Measurements from ENCODE around the gene PPP2R5D. TPM values are rescaled to one million over a fixed set of nuclear protein-coding genes. Genes with fewer than 3 reads are reported as not detected.

Gene PPP2R5D
- total RNA-seq, 1 donor from 2014 or later: 26.8 TPM

DNA sequence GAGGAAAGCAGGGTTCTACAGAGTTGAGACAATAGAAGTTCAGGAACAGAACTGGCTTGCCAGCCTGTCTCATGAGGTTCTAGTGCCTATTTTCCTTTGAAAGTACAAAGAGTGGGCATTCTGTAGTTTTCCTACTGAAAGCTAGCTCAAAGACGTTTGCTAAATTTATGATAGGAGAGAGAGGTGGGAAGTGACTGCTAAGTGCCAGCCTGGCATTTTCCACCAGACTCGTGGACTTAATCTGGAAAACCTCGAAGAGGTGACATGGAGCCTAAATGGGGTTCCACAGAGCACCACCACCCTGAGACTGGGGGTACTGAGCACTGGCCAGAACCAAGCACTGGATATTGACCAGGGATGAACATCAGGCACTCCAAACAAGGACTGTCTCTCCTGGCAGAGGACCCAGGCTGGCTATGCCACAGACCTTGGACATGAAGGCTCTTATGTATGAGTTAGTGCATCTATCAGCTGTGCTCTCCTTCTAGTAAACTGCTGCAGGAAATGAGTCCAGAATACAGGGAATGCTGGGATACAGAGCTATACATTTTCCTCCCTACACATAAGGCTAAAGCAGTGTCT lies 12.5 kb upstream of the PPP2R5D start:
- TF ChIP-seq, protein P1, sequence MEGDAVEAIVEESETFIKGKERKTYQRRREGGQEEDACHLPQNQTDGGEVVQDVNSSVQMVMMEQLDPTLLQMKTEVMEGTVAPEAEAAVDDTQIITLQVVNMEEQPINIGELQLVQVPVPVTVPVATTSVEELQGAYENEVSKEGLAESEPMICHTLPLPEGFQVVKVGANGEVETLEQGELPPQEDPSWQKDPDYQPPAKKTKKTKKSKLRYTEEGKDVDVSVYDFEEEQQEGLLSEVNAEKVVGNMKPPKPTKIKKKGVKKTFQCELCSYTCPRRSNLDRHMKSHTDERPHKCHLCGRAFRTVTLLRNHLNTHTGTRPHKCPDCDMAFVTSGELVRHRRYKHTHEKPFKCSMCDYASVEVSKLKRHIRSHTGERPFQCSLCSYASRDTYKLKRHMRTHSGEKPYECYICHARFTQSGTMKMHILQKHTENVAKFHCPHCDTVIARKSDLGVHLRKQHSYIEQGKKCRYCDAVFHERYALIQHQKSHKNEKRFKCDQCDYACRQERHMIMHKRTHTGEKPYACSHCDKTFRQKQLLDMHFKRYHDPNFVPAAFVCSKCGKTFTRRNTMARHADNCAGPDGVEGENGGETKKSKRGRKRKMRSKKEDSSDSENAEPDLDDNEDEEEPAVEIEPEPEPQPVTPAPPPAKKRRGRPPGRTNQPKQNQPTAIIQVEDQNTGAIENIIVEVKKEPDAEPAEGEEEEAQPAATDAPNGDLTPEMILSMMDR (IDR thresholded peaks at IDR 0.05): no peak
- ATAC-seq (ENCODE audit: low read depth): no peak
- no peak for DNase-seq
- ChIA-PET CTCF (no interaction called here), POLR2A (interaction anchor here (0.6 to 2.7 kb wide), 4 partner anchors 7 to 42 kb away, joined by 4 to 7 read pairs (median 4); partner anchors contain the start of genes PEX6 and PPP2R5D)
- no peak overlapping the region for H3K27ac Mint-ChIP-seq
- no peaks in the 10 kb centered on the region for H3K27me3 Mint-ChIP-seq
- H3K4me1 Mint-ChIP-seq: peaks cover 11% of the 10 kb centered on the region
- no peaks in the 10 kb centered on the region for H3K9me3 Mint-ChIP-seq
- H3K4me3 Mint-ChIP-seq: no peak overlapping the region
- H3K36me3 Mint-ChIP-seq (ENCODE audit: low read depth): peaks cover 15% of the 10 kb centered on the region
- intact Hi-C loops (cut with micrococcal nuclease): no loop called here

DNA sequence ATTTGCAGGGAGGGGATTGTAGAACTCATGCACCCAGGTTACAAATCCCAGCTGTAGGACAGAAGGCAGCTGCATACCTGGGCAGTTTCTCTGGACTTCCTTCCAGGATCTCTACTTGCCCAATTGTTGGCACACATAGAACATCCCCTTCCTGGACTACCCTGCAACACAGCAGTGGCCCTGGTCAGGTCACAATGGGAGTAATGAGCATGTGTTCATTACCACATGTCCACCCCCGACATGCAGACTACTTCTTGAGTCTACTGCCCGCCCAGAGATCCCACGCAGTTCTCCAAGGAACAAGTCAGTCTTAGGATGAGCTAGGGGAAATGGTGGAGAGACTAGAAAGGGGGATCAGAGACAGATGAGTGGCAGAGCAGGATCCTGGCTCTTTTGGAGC lies 10.4 kb upstream of the PPP2R5D start:
- H3K27me3 Mint-ChIP-seq: no peaks in the 10 kb centered on the region
- DNase-seq (no peak), ATAC-seq (ENCODE audit: low read depth) (no peak)
- peaks cover 23% of the 10 kb centered on the region for H3K4me1 Mint-ChIP-seq
- intact Hi-C loops (cut with micrococcal nuclease): no loop called here
- TF ChIP-seq, protein P1 (IDR thresholded peaks at IDR 0.05): no peak
- no peak overlapping the region for H3K27ac Mint-ChIP-seq
- H3K36me3 Mint-ChIP-seq (ENCODE audit: low read depth): peaks cover 13% of the 10 kb centered on the region
- CTCF ChIA-PET: no interaction called here
- POLR2A ChIA-PET: interaction anchor here (0.5 to 1.2 kb wide), 4 partner anchors 42 to 631 kb away, joined by 3 to 10 read pairs (median 5); partner anchors contain the start of gene CNPY3
- H3K4me3 Mint-ChIP-seq: no peak overlapping the region
- H3K9me3 Mint-ChIP-seq: no peaks in the 10 kb centered on the region

DNA sequence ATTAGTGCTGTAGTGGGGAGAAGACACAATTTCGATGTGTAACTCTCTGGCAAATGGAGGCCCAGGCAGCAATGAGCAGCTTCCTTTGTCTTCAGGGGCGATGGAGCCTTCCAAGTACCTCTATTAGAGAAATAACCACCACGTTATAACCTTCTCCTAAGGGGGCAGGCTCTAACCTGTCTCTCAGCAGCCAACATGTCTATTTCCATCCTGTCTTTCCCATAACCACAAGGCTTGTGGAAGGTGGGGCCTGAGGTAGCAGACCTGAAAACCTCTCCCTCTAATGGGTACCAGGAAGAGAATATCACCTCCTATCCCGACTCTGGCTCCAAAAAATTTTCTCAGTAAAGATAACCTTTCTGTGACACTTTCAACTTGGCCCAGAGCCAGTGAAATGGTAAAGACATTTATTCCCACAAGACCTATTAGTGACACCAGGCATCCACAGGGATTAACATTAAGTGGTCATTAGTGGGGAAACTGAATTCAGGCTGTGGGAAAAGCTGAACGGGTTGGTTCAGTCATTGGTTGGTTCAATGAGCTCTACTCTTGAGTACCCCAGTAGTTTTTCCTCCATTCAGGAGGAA lies 9.4 kb upstream of the PPP2R5D start:
- ChIA-PET CTCF (no interaction called here), POLR2A (interaction anchor here (0.6 to 1.3 kb wide), 3 partner anchors 9 to 69 kb away, joined by 3 to 5 read pairs (median 4); partner anchors contain the start of genes CNPY3 and PPP2R5D)
- Mint-ChIP-seq H3K36me3 (ENCODE audit: low read depth) (peaks cover 17% of the 10 kb centered on the region), H3K4me3 (no peak overlapping the region), H3K27me3 (no peaks in the 10 kb centered on the region), H3K9me3 (no peaks in the 10 kb centered on the region), H3K4me1 (peaks cover 34% of the 10 kb centered on the region), H3K27ac (no peak overlapping the region)
- DNase-seq (no peak), ATAC-seq (ENCODE audit: low read depth) (no peak)
- intact Hi-C loops (cut with micrococcal nuclease): no loop called here
- TF ChIP-seq, protein P1 (IDR thresholded peaks at IDR 0.05): no peak

DNA sequence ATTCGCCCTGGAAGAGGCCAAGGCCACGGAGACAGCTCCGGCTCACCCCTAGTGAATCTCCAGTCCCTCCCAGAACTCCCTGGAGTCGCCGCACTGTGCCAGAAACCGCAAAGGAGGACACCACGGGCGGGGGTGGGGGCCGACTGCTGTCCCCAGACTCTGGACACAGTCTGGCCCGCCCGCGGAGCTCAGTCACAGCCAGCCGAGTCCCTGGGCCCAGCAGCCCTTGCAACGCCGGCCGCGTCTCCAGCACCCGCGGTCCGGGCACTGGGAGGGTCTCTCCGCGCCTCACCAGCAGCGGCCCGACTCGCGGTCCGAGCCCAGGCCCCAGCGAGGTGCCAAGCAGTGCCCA lies 5.9 kb upstream of the PPP2R5D start:
- H3K9me3 Mint-ChIP-seq: no peaks in the 10 kb centered on the region
- intact Hi-C loops (cut with micrococcal nuclease): loop anchor here (2.0 kb wide), 1 partner anchor 18 kb away; the partner anchor contains the start of gene GNMT
- peak overlapping the region; percentile 71 for H3K27ac Mint-ChIP-seq
- H3K27me3 Mint-ChIP-seq: no peaks in the 10 kb centered on the region
- DNase-seq (no peak), ATAC-seq (ENCODE audit: low read depth) (no peak)
- POLR2A ChIA-PET: interaction anchor here (0.6 to 4.4 kb wide), 20 partner anchors 8 to 499 kb away, joined by 3 to 97 read pairs (median 4); partner anchors contain the start of genes BICRAL, CNPY3, CUL7 and KLHDC3
- CTCF ChIA-PET: interaction anchor here (0.5 kb wide), 1 partner anchor 24 kb away, joined by 7 read pairs; no protein-coding TSS in a partner anchor
- H3K4me1 Mint-ChIP-seq: peaks cover 35% of the 10 kb centered on the region
- TF ChIP-seq, protein P1 (IDR thresholded peaks at IDR 0.05): no peak
- peak overlapping the region; percentile 81 for H3K4me3 Mint-ChIP-seq
- H3K36me3 Mint-ChIP-seq (ENCODE audit: low read depth): peaks cover 13% of the 10 kb centered on the region

Measured in activated B cell treated with CpG ODN at 0.5 μM for 24 hours (primary cell).